Measurements from ENCODE around the gene STAT2. TPM values are rescaled to one million over a fixed set of nuclear protein-coding genes. Genes with fewer than 3 reads are reported as not detected.

STAT2 gene
- total RNA-seq, 1 donor from 2014 or later = 47.9 TPM

GRCh38 chr12:56315249-56315621 lies 44.7 kb downstream of the STAT2 start:
- FAIRE-seq (no peak), DNase-seq (ENCODE audit: low read depth) (no peak)
- Histone ChIP-seq H3K4me3 (ENCODE audit: low read depth, low read length) (peak overlapping the region; percentile 90), H3K36me3 (ENCODE audit: control insufficient read depth, insufficient read depth, low read length) (peaks cover 7% of the 10 kb centered on the region), H3K27me3 (ENCODE audit: control insufficient read depth, insufficient read depth, low read length) (no peaks in the 10 kb centered on the region)
- TF ChIP-seq CTCF (IDR thresholded peaks at IDR 0.05; ENCODE audit: insufficient read depth, low read length, severe bottlenecking) = no peak

DNA sequence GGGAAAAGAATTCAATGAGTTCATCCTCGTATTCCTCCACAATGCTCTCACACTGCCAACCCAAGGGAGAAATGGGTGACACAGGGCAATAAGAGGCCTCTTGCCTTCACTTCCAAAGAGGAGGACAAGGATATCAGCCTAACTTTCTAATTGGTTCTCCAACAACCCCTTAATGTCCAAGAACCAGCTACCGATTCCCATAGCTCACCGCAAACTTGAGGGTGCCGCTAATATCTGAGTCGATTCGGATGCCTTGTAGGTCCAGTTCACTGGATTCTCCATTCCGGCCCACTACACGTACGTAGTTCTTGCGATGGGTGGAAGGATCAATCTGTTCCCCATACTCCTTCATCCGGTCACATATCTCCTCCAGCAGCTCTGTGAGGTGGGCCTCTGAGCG lies 48.9 kb downstream of the STAT2 start:
- TF ChIP-seq CTCF (IDR thresholded peaks at IDR 0.05; ENCODE audit: insufficient read depth, low read length, severe bottlenecking) = no peak
- Histone ChIP-seq H3K27me3 (ENCODE audit: control insufficient read depth, insufficient read depth, low read length) (no peaks in the 10 kb centered on the region), H3K4me3 (ENCODE audit: low read depth, low read length) (no peak overlapping the region), H3K36me3 (ENCODE audit: control insufficient read depth, insufficient read depth, low read length) (peaks cover 6% of the 10 kb centered on the region)
- FAIRE-seq = no peak
- no peak for DNase-seq (ENCODE audit: low read depth)

- no peak for TF ChIP-seq CTCF (IDR thresholded peaks at IDR 0.05; ENCODE audit: insufficient read depth, low read length, severe bottlenecking)
- DNase-seq (ENCODE audit: low read depth) (no peak), FAIRE-seq (no peak)
- Histone ChIP-seq H3K27me3 (ENCODE audit: control insufficient read depth, insufficient read depth, low read length) (no peaks in the 10 kb centered on the region), H3K4me3 (ENCODE audit: low read depth, low read length) (no peak overlapping the region), H3K36me3 (ENCODE audit: control insufficient read depth, insufficient read depth, low read length) (peaks cover 6% of the 10 kb centered on the region)
Observed at GRCh38 chr12:56308714-56309113, 51.2 kb downstream of the STAT2 start.

- peaks cover 6% of the 10 kb centered on the region for H3K36me3 ChIP-seq (ENCODE audit: control insufficient read depth, insufficient read depth, low read length)
- peak; percentile 65 for DNase-seq (ENCODE audit: low read depth)
- no peaks in the 10 kb centered on the region for H3K27me3 ChIP-seq (ENCODE audit: control insufficient read depth, insufficient read depth, low read length)
- TF ChIP-seq CTCF (IDR thresholded peaks at IDR 0.05; ENCODE audit: insufficient read depth, low read length, severe bottlenecking) = no peak
- no peak overlapping the region for H3K4me3 ChIP-seq (ENCODE audit: low read depth, low read length)
- FAIRE-seq = no peak
Observed at GRCh38 chr12:56307221-56307965, 52.5 kb downstream of the STAT2 start.

DNA sequence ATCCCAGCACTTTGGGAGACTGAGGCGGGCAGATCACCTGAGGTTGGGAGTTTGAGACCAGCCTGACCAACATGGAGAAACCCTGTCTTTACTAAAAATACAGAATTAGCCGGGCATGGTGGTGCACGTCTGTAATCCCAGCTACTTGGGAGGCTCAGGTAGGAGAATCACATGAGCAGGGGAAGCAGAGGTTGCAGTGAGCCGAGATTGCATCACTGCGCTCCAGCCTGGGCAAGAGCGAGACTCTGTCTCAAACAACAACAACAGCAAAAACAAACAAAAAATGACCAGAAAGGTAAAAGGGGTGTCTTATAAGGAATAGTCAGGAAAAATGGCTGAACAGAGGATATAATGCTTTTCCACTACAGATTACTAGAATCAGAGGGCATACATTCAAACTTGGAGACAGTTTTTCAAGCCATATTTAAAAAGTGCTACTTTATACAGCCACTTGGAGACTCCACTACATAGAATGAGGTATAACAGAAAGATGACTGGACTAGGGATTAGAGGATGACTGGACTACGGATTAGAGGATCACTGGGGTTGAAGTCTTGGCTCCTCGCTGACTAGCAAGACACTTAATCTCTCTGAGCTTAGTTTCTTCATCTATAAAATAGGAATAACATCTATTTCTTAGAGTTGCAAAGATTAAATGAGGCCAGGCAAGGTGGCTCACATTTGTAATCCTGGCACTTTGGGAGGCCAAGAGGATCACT lies 54.9 kb downstream of the STAT2 start:
- DNase-seq (ENCODE audit: low read depth) (no peak), FAIRE-seq (no peak)
- H3K27me3 ChIP-seq (ENCODE audit: control insufficient read depth, insufficient read depth, low read length) = no peaks in the 10 kb centered on the region
- TF ChIP-seq CTCF (IDR thresholded peaks at IDR 0.05; ENCODE audit: insufficient read depth, low read length, severe bottlenecking) = no peak
- H3K4me3 ChIP-seq (ENCODE audit: low read depth, low read length) = no peak overlapping the region
- peaks cover 7% of the 10 kb centered on the region for H3K36me3 ChIP-seq (ENCODE audit: control insufficient read depth, insufficient read depth, low read length)
